Ovary (tissue), 9 donors: ENCODE measurements around the gene SYT9. TPM values are rescaled to one million over a fixed set of nuclear protein-coding genes. Genes with fewer than 3 reads are reported as not detected.

ENCODE experiments used
- DNase-seq, 5 donors: peaks; one replicate each; pipeline ENCODE4 v3.0.0-alpha.2; 2019 to 2020
- H3K27ac ChIP-seq, 2 donors: fragments of 200-600 bp; one replicate each; pipeline versions ENCODE4 v1.5.1 to v1.8.0; 2019 to 2022
- H3K27me3 ChIP-seq: fragments of 200-600 bp; one replicate; pipeline ENCODE4 v1.8.0; 2022
- H3K36me3 ChIP-seq: fragments of 200-600 bp; sonication (generic); one replicate; pipeline ENCODE4 v1.5.1; 2019
- H3K4me1 ChIP-seq: one replicate; pipeline ENCODE4 v1.8.1; 2013; ENCODE audit warnings: mild to moderate bottlenecking, moderate library complexity; ENCODE audit not compliant: insufficient read depth
- H3K4me3 ChIP-seq: fragments of 200-600 bp; sonication (generic); one replicate; pipeline ENCODE4 v1.5.1; 2017
- H3K9me3 ChIP-seq, 2 donors: fragments of 200-600 bp in 1 of 2; sonication (generic) in 1 of 2; one replicate each; pipeline versions ENCODE4 v1.5.1 to v1.8.1; 2013 to 2019; ENCODE audit warnings: mild to moderate bottlenecking in 1 of 2, moderate library complexity in 1 of 2
- EP300 ChIP-seq: sonication (generic); formaldehyde crosslinking; IDR thresholded peaks from one replicate; pipeline ENCODE4 v1.6.1; 2017; ENCODE audit warnings: antibody characterized with exemption
- POLR2A ChIP-seq: fragments of 450-650 bp; IDR thresholded peaks from one replicate; pipeline ENCODE4 v1.6.1; 2017; ENCODE audit warnings: antibody characterized with exemption, mild to moderate bottlenecking, moderate library complexity
- WGBS, 3 donors: extraction: QIAGEN DNeasy Blood & Tissue Kit in 1 of 3; methylation state at CpG; one replicate each; pipeline versions ENCODE4 v1.1.5 to v1.1.7; 2013 to 2017; 5-methylcytosine and 5-hydroxymethylcytosine counted together
- intact Hi-C, 4 donors: fragments of 100-400 bp; cut with DNase I; formaldehyde crosslinking; loops; one replicate each; pipeline versions ENCODE4 v1.11.0 to v1.15.1; 2022 to 2023
- polyA plus RNA-seq, 2 donors: library from polyadenylated mRNA; stranded (reverse); fragments of 200-250 nt in 1 of 2; fragments of 350-450 nt in 1 of 2; fragmentation: Illumina TruSeq in 1 of 2; extraction: RNeasy Lipid Tissue Mini Kit (QIAGEN cat#74804) in 1 of 2; gene quantifications; one replicate each; pipeline ENCODE4 v1.2.3, GENCODE V29; 2013 to 2014
- total RNA-seq, 7 donors: library from RNA; depleted of rRNA in 2 of 7; stranded (reverse); fragments of >200 nt in 2 of 7; fragmentation: NEBNext Ultra II Directional in 3 of 7; extraction: Animal tissue kit (Norgen Biotek cat#: 25700) in 3 of 7; gene quantifications; one replicate each; pipeline versions ENCODE4 v1.1.0 to v1.2.4, GENCODE V29; 2016 to 2023
- TF ChIP-seq, protein P1 (sequence below), 3 donors: fragments of 450-650 bp in 2 of 3; fragments of 200-600 bp in 1 of 3; IDR thresholded peaks; one replicate each; pipeline versions ENCODE4 v1.5.1 to v1.8.0; 2016 to 2022; ENCODE audit warnings: antibody characterized with exemption in 3 of 3, mild to moderate bottlenecking in 1 of 3
- donor health status: DM: no; HTN: no; CAD: no; lungs with moderate emphysema.
- donor health status: DM: no; HTN: no; CAD: no.
- donor health status: Bipolar disorder and iron deficiency.
- donor health status: DM: yes; HTN: yes; CAD: no.
- donor health status: DM: no; HTN: no; CAD: no.
- donor health status: DM: yes; HTN: yes; CAD: no.

Gene SYT9
- total and polyA plus RNA-seq, 9 donors, result 0.05 to 0.48 (median 0.13) TPM; not detected in 3

DNA sequence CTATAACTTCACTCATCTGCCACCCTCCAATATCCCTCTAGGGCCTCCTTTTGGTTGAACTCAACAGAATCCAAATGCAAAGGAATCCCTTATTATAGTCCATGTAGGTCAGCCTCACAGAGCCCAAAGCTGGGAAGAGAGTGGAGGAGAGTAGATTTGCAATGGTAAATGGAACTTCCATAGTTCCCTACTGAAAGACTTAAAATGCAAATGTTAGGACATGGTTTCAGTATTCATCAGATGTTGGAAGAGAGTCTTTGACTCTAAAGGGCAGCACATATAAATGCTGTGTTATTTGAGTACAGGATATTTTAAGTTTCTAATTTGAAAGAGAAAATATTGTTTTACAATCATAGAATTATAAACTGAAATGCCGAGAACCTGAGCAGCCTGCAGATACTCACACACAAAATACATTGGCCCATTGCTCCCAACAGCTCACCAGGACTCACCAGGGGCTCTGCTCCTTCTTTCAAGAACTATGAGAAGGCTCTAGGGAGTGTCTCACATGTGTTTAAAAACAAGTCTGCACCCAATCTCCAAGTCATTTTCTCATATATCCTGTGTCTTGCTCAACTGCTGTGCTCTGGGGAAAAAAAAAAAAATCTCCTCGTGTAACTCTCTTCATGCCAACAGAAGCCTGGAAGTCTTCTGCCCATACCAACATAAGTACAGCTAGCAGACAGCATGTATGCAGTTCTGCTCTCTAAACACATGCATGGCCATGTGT lies 39.6 kb downstream of the SYT9 start:
- 77 to 82% (median 78%) methylated on average over 2 of the region's 2 CpGs for WGBS, 3 donors
- no peaks in the 10 kb centered on the region for H3K36me3 ChIP-seq
- no peaks in the 10 kb centered on the region for H3K9me3 ChIP-seq
- no peaks in the 10 kb centered on the region for H3K4me1 ChIP-seq
- no peak overlapping the region for H3K27ac ChIP-seq
- no peak for DNase-seq
- H3K4me3 ChIP-seq, result no peak overlapping the region
- TF ChIP-seq EP300 (no peak), POLR2A (no peak)
- TF ChIP-seq, protein P1, sequence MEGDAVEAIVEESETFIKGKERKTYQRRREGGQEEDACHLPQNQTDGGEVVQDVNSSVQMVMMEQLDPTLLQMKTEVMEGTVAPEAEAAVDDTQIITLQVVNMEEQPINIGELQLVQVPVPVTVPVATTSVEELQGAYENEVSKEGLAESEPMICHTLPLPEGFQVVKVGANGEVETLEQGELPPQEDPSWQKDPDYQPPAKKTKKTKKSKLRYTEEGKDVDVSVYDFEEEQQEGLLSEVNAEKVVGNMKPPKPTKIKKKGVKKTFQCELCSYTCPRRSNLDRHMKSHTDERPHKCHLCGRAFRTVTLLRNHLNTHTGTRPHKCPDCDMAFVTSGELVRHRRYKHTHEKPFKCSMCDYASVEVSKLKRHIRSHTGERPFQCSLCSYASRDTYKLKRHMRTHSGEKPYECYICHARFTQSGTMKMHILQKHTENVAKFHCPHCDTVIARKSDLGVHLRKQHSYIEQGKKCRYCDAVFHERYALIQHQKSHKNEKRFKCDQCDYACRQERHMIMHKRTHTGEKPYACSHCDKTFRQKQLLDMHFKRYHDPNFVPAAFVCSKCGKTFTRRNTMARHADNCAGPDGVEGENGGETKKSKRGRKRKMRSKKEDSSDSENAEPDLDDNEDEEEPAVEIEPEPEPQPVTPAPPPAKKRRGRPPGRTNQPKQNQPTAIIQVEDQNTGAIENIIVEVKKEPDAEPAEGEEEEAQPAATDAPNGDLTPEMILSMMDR (IDR thresholded peaks at IDR 0.05), result no peak
- no peaks in the 10 kb centered on the region for H3K27me3 ChIP-seq
- intact Hi-C loops, result no loop called here

DNA sequence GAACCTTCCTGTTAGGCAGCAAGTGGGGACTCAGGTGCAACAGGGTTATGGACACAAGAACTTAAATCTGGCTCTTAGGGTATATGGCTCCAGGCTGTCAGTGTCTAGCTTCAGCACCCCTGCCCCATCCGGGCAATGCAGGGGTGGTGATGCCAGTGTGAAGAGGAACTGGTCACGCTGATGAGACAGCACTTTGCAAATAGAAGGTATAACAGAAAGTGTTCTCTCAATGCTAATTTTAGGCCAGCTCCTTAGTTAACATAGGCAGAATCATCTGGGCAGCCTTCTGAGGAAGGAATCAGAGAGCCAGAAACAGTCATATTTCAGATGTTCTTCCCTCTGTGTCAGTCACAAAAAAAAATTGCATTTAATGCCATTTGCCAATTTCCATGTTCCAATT lies 41.2 kb downstream of the SYT9 start:
- no peak for TF ChIP-seq EP300
- no peak for TF ChIP-seq POLR2A
- TF ChIP-seq, protein P1 (IDR thresholded peaks at IDR 0.05), result no peak
- DNase-seq, result no peak
- Histone ChIP-seq H3K9me3 (no peaks in the 10 kb centered on the region), H3K36me3 (no peaks in the 10 kb centered on the region), H3K4me1 (no peaks in the 10 kb centered on the region), H3K27me3 (no peaks in the 10 kb centered on the region), H3K27ac (no peak overlapping the region), H3K4me3 (no peak overlapping the region)
- WGBS, 3 donors, result 70 to 75% (median 75%) methylated on average over 2 of the region's 2 CpGs
- intact Hi-C loops, result no loop called here

DNA sequence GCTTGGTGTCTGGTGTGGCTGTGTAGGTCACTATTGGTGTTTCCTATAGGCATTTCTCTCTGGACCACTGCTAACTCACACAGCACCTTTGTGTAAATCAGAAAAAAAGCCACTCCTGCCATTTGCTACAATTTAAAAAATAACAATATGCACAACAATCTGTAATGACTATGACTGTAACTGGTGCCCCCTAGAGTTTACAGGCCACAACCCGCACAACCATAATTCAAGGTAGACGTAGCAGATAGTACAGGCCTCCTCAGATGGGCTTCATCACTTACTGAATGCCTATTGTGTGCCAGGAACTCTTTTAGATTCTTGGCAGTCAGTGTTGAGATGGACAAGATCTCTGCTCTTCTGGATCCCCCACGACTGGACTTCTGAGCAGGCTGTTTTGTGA lies 47.7 kb downstream of the SYT9 start:
- Histone ChIP-seq H3K9me3 (no peaks in the 10 kb centered on the region), H3K36me3 (no peaks in the 10 kb centered on the region), H3K27me3 (no peaks in the 10 kb centered on the region), H3K27ac (no peak overlapping the region), H3K4me1 (no peaks in the 10 kb centered on the region), H3K4me3 (no peak overlapping the region)
- no peak for DNase-seq
- TF ChIP-seq, protein P1 (IDR thresholded peaks at IDR 0.05), result no peak
- TF ChIP-seq POLR2A, result no peak
- no peak for TF ChIP-seq EP300
- intact Hi-C loops, result no loop called here
- WGBS, 3 donors, result 70 to 76% (median 73%) methylated on average over 3 of the region's 3 CpGs

DNA sequence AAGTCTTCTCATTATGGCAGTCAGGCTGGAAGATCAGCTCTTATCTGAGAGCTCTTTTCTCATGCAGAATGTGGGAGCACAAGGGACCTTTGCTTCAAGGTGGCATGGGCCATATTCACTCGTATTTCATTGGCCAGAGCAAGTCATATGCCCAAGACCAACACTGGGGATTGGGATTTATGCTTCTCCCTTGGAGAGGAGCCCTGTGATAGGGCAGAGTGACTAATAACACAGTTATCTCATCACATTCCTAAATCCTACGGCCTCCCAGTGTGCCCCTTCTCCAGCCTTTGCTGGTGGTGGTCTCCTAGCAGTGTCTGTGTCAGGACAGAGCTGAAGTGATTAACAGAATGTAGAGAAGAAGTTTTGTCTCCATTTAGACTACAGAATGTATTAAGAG lies 48.6 kb downstream of the SYT9 start:
- H3K4me3 ChIP-seq, result no peak overlapping the region
- TF ChIP-seq EP300 (no peak), POLR2A (no peak)
- TF ChIP-seq, protein P1 (IDR thresholded peaks at IDR 0.05), result no peak
- intact Hi-C loops, result no loop called here
- H3K36me3 ChIP-seq, result no peaks in the 10 kb centered on the region
- WGBS, 3 donors, result 25 to 57% (median 29%) methylated on average over 2 of the region's 2 CpGs
- H3K4me1 ChIP-seq, result no peaks in the 10 kb centered on the region
- no peaks in the 10 kb centered on the region for H3K27me3 ChIP-seq
- no peaks in the 10 kb centered on the region for H3K9me3 ChIP-seq
- DNase-seq, result no peak
- no peak overlapping the region for H3K27ac ChIP-seq
